Activated CD8-positive, alpha-beta T cell treated with anti-CD3 and anti-CD28 coated beads for 36 hours (primary cell): ENCODE measurements around the gene ERC2. TPM values are rescaled to one million over a fixed set of nuclear protein-coding genes. Genes with fewer than 3 reads are reported as not detected.

Experiments used
- ATAC-seq: fragments of 200-7000 bp; cut with Tn5 transposase; one replicate; pipeline ENCODE4 v1.10.0; 2021; ENCODE audit warnings: mild to moderate bottlenecking, moderate library complexity
- CTCF ChIA-PET: fragments of 350-600 bp; sonication (Branson Sonifier 250); formaldehyde crosslinking; loops from one replicate; lab custom pipeline; 2021; ENCODE audit warnings: antibody characterized with exemption; lab: Charles Lee
- POLR2A ChIA-PET: fragments of 350-600 bp; sonication (Branson Sonifier 250); formaldehyde crosslinking; loops from one replicate; lab custom pipeline; 2021; ENCODE audit warnings: antibody characterized with exemption; lab: Charles Lee
- DNase-seq: peaks from one replicate; pipeline ENCODE4 v3.0.0-alpha.2; 2020
- H3K27ac Mint-ChIP-seq: one replicate; pipeline ENCODE4 v1.8.0; 2021; ENCODE audit warnings: mild to moderate bottlenecking, mixed read lengths
- H3K27me3 Mint-ChIP-seq: one replicate; pipeline ENCODE4 v1.8.0; 2021; ENCODE audit warnings: mixed read lengths
- H3K36me3 Mint-ChIP-seq: one replicate; pipeline ENCODE4 v1.8.0; 2021; ENCODE audit warnings: low read depth, mixed read lengths
- H3K4me1 Mint-ChIP-seq: one replicate; pipeline ENCODE4 v1.8.0; 2021; ENCODE audit warnings: low read depth, mixed read lengths
- H3K4me3 Mint-ChIP-seq: one replicate; pipeline ENCODE4 v1.8.0; 2021; ENCODE audit warnings: mild to moderate bottlenecking, moderate library complexity, mixed read lengths
- H3K9me3 Mint-ChIP-seq: one replicate; pipeline ENCODE4 v1.8.0; 2021; ENCODE audit warnings: mixed read lengths
- intact Hi-C: fragments of 100-400 bp; cut with micrococcal nuclease; formaldehyde crosslinking; loops from one replicate; pipeline ENCODE4 v1.10.0; 2022
- total RNA-seq, 2 experiments: library from RNA; stranded (reverse); gene quantifications; one replicate each; pipeline ENCODE4 v1.2.3, GENCODE V29; 2021
- TF ChIP-seq, protein P1 (sequence below): fragments of 200-600 bp; IDR thresholded peaks from one replicate; pipeline ENCODE4 v1.8.0; 2022; ENCODE audit warnings: antibody characterized with exemption, mild to moderate bottlenecking

The ERC2 gene
- total RNA-seq, 2 experiments from 2014 or later, result 0.18 to 0.52 TPM

DNA sequence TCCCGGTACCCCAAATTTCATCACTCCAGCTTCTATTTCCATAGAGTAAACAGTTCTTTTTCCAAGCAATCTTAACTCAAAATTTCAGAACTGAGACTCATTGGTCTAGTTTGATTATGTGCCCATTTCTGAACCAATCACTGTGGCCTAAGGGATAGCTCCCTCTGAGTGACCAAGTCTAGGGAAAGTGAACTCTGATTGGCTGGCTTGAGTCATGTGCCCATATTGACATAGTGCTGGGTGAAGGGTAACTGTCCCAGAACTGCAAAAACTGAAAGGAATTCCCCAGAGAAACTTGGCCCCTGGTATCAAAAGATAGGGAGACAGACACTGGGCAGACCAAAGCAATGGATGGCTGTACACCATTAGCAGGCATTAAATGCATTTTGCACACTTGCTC, 810.0 kb downstream of the ERC2 start:
- Mint-ChIP-seq H3K4me1 (peaks cover 10% of the 10 kb centered on the region), H3K27me3 (no peaks in the 10 kb centered on the region), H3K27ac (no peak overlapping the region), H3K9me3 (no peaks in the 10 kb centered on the region), H3K4me3 (no peak overlapping the region), H3K36me3 (no peaks in the 10 kb centered on the region)
- intact Hi-C loops, result no loop called here
- no peak for DNase-seq
- POLR2A ChIA-PET, result no interaction called here
- TF ChIP-seq, protein P1, sequence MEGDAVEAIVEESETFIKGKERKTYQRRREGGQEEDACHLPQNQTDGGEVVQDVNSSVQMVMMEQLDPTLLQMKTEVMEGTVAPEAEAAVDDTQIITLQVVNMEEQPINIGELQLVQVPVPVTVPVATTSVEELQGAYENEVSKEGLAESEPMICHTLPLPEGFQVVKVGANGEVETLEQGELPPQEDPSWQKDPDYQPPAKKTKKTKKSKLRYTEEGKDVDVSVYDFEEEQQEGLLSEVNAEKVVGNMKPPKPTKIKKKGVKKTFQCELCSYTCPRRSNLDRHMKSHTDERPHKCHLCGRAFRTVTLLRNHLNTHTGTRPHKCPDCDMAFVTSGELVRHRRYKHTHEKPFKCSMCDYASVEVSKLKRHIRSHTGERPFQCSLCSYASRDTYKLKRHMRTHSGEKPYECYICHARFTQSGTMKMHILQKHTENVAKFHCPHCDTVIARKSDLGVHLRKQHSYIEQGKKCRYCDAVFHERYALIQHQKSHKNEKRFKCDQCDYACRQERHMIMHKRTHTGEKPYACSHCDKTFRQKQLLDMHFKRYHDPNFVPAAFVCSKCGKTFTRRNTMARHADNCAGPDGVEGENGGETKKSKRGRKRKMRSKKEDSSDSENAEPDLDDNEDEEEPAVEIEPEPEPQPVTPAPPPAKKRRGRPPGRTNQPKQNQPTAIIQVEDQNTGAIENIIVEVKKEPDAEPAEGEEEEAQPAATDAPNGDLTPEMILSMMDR, result no peak
- CTCF ChIA-PET, result no interaction called here
- no peak for ATAC-seq

GRCh38 chr3:55655544-55655943, 812.7 kb downstream of the ERC2 start:
- Mint-ChIP-seq H3K4me3 (no peak overlapping the region), H3K4me1 (peaks cover 10% of the 10 kb centered on the region), H3K36me3 (no peaks in the 10 kb centered on the region), H3K9me3 (no peaks in the 10 kb centered on the region), H3K27me3 (no peaks in the 10 kb centered on the region), H3K27ac (no peak overlapping the region)
- CTCF ChIA-PET, result no interaction called here
- intact Hi-C loops, result no loop called here
- DNase-seq (no peak), ATAC-seq (no peak)
- TF ChIP-seq, protein P1, result no peak
- POLR2A ChIA-PET, result no interaction called here

GRCh38 chr3:55654123-55654760, 814.0 kb downstream of the ERC2 start:
- CTCF ChIA-PET, result interaction anchor here (0.9 kb wide), 1 partner anchor 10 kb away, joined by 3 read pairs; no protein-coding TSS in a partner anchor
- ATAC-seq, result peak; percentile 45
- no peaks in the 10 kb centered on the region for H3K36me3 Mint-ChIP-seq

GRCh38 chr3:55651011-55651410, 817.3 kb downstream of the ERC2 start:
- Mint-ChIP-seq H3K9me3 (no peaks in the 10 kb centered on the region), H3K36me3 (no peaks in the 10 kb centered on the region), H3K27ac (no peak overlapping the region), H3K27me3 (no peaks in the 10 kb centered on the region), H3K4me1 (peaks cover 10% of the 10 kb centered on the region), H3K4me3 (no peak overlapping the region)
- ChIA-PET CTCF (no interaction called here), POLR2A (no interaction called here)
- TF ChIP-seq, protein P1, result no peak
- DNase-seq (no peak), ATAC-seq (no peak)
- intact Hi-C loops, result no loop called here

More at GRCh38 chr3:55654123-55654760, 814.0 kb downstream of the ERC2 start:
- TF ChIP-seq, protein P1, result no peak
- Mint-ChIP-seq H3K4me3 (no peak overlapping the region), H3K27ac (no peak overlapping the region), H3K4me1 (peaks cover 10% of the 10 kb centered on the region), H3K9me3 (no peaks in the 10 kb centered on the region), H3K27me3 (no peaks in the 10 kb centered on the region)
- peak; percentile 7 for DNase-seq
- intact Hi-C loops, result no loop called here
- POLR2A ChIA-PET, result no interaction called here

GRCh38 chr3:55650011-55650410, 818.3 kb downstream of the ERC2 start:
- CTCF ChIA-PET, result no interaction called here
- H3K4me1 Mint-ChIP-seq, result peaks cover 10% of the 10 kb centered on the region
- H3K9me3 Mint-ChIP-seq, result no peaks in the 10 kb centered on the region
- DNase-seq, result no peak
- POLR2A ChIA-PET, result no interaction called here
- TF ChIP-seq, protein P1, result no peak
- H3K36me3 Mint-ChIP-seq, result no peaks in the 10 kb centered on the region
- H3K4me3 Mint-ChIP-seq, result no peak overlapping the region
- H3K27ac Mint-ChIP-seq, result no peak overlapping the region
- H3K27me3 Mint-ChIP-seq, result no peaks in the 10 kb centered on the region
- intact Hi-C loops, result no loop called here
- no peak for ATAC-seq
